Measurements from ENCODE around the gene KLC4.
"Not testable (repeated sequence)": the region's sequence is repeated elsewhere in the genome, so short reads cannot be mapped to it uniquely, and the experiment has no call there.

Gene KLC4

GRCh38 chr6:43070028-43070632 lies 10.7 kb downstream of the KLC4 start:
- DNase-seq (ENCODE audit: low read depth), result no peak

DNA sequence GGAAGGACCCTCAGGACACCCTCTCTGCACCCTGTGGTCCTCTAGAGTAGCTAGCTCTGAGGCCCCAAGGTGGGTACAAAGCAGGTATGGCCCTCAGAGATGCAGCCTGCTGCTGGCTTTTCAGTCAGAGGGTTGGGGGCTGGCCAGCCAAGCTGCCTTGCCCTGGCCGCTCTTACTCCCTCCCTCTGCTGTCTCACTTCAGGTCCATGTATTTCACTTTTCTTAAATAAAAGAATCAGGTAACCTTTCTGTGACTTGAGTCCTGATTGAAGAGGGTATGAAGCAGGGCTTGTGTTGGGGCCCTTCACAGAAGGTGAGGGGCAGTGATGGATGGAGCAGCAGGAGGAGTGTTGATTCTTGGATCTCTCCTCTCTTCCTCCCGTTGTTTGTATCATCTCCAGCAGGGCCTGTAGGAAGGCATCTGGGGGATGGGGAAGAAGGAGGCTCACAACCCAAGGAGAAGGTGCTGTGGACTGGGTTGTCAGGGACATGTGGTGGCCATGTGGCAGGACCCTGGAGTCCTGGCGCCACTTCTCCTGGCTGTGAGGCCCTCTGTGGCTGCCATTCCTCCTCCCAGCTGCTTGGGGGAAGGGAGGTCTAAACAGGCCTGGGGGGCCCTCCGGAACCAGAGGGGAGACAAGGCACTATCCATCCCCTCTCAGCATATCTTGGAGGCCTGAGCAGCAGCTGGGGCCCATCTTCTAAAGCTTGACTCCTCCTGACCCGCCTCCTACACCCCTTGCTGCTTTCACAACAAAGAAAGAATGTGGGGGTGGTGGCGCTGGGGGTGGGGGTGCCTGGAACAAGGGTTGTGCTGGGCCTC lies 15.6 kb downstream of the KLC4 start:
- no peak for DNase-seq (ENCODE audit: low read depth)

DNA sequence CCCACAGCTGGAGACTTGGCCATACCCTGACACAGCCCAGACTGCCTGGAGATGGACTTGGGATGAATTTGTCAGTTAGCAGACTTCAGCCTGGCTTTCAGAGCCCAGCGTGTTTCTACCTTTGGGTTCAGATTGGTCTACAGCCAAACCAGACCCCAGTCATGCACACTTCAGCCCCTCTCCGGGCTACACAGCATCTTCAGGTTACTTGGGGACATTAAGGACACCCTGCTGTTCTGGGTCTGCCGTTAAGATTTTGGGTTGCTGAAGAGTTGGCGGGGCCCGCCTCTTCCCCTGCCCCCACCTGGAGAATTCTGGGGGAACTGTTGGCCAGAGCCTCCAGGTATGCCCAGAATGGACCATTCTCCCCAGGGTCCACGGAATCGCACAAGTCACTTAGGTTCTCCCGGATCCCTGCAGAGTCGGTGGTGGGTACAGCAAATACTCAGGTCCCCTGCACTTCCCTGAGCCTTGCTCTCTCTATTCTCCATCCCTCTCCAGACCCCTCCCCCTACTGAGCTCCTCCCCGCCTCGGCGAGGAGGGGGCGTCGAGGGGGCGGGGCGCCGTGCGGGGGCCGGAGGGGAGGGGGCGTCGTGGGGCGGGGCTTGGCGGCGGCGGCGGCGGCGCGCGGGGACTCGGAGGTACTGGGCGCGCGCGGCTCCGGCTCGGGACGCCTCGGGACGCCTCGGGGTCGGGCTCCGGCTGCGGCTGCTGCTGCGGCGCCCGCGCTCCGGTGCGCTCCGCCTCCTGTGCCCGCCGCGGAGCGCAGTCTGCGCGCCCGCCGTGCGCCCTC lies 16.4 kb downstream of the KLC4 start, which contains the start of gene PTK7:
TSS of gene PTK7 (plus strand) at position 645 of the 794 bp plus-strand sequence. CDS start 175 bp downstream, outside the sequence.
- DNase-seq (ENCODE audit: low read depth), result no peak

DNA sequence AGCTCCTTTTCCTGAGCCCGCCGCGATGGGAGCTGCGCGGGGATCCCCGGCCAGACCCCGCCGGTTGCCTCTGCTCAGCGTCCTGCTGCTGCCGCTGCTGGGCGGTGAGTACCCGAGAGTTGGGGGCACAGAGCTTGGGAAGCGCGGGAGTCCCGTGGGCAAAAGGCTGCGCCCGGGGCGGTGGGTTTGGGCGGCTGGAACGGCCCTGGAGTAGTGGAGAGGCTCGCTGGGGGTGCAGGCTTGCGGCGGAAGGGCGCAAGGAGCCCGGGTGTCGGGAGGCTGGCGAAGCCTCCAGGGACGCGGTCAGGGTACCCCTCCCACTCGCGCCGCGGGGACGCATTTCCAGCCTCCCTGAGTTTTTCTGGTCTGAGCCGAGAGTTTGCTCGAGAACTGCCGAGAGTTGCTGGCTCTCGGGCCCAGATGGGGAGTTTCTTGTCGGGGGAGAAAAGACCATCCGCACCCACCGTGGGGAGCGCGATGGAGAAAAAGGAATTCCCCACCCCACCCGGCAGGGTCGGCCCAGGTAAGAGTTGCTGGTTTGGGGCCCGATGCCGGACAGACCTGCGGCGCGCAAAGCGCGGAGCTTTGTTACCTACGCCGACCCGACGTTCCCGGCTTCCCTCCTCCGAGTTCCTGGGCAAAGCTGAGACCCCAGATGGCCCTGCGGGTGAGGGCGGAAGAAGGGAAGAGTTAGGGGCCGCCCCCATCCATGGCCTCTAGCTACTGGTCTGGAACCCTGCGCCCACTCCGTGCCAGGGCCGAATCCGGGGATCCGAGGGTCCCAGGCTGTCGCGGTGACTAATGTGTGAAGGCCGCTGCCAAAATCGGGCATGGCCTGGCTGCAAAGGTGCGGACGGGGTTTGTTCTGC lies 17.3 kb downstream of the KLC4 start:
- DNase-seq (ENCODE audit: low read depth), result no peak

DNA sequence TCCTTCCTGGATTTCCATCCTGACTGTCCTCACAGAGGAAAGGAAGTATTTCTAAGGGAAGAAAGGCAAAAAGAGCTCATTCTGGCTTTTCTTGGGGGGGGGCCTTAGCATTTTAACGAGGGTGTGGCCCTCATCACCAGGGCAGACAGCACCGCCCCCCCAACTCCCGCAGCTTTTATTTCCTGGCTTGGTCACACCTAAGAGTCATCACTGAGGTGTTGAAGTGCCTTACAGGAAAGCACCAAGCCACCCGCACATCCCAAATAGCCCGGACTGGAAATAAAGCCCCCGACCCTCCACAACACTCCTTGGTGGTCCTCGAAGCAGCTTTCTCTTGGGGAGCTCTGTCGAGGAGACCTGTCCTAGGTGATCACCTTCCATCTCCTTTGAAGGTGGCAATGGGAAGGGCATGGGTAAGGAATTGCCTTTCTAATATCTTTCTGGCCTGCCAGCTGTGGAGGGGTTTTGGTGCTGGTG lies 17.9 kb downstream of the KLC4 start:
- DNase-seq (ENCODE audit: low read depth), result no peak

DNA sequence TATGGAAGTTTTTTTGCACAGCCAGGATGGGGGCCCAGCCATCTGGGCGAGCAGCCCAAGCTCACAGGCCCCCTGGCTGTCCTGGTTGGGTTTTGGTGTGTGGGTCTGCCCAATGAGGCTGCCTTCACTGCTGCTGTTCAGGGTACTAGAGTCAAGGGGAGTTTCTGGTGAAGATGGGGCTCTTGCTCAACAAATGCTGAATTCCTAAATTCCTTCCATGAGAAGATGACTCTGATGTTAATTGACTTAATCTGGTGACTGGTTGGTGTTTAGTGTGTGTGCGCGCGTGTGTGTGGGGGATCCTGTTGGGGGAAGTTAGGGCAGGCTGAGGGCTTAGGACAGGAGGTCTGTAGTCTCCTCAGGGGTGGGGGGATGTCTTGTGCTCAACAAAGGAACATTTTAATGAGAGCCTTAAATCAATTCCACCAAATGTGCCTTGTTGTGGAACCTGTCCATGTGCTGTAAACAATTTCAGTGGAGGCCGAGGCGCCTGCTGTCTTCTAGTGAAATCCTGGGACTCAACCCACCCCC lies 18.6 kb downstream of the KLC4 start:
- no peak for DNase-seq (ENCODE audit: low read depth)

DNA sequence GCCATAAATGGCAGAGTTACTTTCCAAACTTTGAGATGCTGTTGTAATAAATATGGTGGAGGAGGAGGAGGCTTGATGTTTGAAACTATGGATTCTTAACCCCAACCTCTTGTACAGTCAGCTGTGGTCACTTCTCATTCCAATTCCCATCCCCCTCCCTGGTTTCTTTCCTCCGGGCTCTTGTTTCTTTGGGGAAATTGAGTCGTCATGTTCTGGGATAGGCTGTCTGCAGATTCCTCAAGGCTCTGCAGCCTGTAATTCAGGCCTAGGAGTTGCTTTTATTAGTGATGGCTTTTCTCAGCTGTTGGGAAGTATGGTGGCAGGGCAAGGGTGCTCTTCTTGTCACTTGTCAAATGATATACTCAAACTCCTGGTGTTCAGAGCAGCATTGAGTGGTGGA lies 19.3 kb downstream of the KLC4 start:
- no peak for DNase-seq (ENCODE audit: low read depth)

DNA sequence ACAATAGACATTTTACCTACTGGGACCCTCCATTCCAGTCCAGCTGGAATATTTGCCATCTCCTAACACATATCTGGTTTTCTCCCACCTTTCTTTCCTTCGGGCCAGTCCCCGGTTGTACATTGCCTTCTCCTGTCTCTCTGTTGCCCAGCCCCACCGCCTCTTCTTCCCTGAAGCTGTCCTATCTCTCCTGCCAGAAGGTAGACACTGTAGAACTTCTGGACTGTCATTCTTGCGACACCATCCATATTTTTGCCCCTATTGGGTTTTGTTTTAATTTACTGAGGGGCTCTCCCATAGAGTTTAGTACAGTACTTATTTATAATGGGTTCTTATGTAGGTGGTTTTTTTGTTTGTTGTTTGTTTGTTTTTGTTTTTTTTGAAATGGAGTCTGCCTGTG lies 21.6 kb downstream of the KLC4 start:
- DNase-seq (ENCODE audit: low read depth), result no peak

DNA sequence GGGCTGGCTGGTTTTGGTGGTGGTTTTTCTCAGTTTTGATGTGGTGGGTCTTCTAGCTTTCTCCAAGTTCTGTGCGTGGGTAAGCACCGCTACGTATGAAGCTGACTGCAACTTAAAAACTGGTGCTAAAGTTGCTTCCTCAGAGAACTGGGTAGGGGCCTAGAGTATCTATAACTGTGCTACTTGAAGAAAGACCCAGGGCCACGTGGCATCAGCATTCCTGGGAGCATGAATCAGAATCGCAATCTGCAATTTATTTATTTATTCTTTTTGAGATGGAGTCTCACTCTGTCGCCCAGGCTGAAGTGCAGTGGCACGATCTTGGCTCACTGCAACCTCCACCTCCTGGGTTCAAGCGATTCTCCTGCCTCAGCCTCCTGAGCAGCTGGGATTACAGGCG lies 22.5 kb downstream of the KLC4 start:
- DNase-seq (ENCODE audit: low read depth), result not testable (repeated sequence)

- no peak for DNase-seq (ENCODE audit: low read depth)
These were observed 23.6 kb downstream of the KLC4 start for GRCh38 chr6:43082806-43083655.

DNA sequence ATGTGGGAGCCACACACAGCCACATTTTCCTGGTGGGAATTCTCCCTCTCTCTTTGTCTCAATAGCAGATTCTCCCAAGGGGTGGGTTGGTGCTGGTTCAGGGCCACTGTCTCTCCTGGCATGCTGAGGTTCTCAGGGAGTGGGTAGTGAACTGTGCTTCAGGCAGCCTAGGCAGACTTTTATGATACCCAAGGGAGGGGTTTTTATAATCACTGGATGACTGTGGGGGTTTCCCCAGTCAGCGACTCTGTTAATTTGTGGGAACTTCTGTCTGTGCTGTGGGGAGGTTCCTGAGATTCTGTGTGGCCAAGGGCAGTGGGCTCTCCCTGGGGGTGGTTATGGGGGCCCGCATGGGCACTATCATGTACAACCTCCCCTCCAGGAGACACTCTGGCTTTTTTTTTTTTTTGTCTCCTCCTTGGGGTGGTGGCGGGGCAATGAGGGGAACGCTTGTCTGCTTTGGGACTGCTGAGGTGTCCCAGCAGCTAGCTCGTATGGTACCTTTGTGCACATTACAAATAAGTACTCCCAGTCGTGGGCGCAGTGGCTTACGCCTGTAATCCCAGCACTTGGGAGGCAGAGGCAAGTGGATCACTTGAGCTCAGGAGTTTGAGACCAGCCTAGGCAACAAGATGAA lies 26.7 kb downstream of the KLC4 start:
- DNase-seq (ENCODE audit: low read depth), result no peak

GRCh38 chr6:43088654-43089056 lies 29.2 kb downstream of the KLC4 start:
- no peak for DNase-seq (ENCODE audit: low read depth)

GRCh38 chr6:43089467-43089866 lies 30.0 kb downstream of the KLC4 start:
- no peak for DNase-seq (ENCODE audit: low read depth)

GRCh38 chr6:43089874-43090558 lies 30.6 kb downstream of the KLC4 start:
- no peak for DNase-seq (ENCODE audit: low read depth)

- no peak for DNase-seq (ENCODE audit: low read depth)
These were observed 31.1 kb downstream of the KLC4 start for GRCh38 chr6:43090559-43090956.

- DNase-seq (ENCODE audit: low read depth), result no peak
These were observed 31.6 kb downstream of the KLC4 start for GRCh38 chr6:43091020-43091419.

- no peak for DNase-seq (ENCODE audit: low read depth)
These were observed 32.1 kb downstream of the KLC4 start for GRCh38 chr6:43091436-43091991.

- no peak for DNase-seq (ENCODE audit: low read depth)
These were observed 33.2 kb downstream of the KLC4 start for GRCh38 chr6:43092635-43093034.

All from HS-27A (cell line).